ENCODE results near the gene SHROOM2.

Gene SHROOM2

DNA sequence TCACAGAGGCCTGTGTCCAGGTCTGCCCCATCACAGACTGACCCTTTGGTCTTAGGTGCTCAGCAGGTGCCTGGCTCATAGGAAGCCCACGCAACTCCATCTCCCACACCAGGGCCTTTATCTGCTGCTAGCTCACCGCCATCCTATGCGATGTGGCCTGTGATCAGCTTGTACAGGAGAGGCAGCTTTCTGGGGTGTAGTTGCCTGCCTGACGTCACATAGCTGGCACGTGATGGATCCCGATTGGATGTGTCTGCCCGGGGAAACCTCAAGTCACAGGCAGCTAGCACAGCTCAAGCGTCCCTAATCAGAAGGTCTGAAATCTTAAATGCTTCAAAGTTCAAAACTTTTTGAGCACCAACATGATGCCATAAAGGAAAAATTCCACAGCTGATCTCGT, 139.8 kb downstream of the SHROOM2 start:
- no peak for TF ChIP-seq SIN3A (IDR thresholded peaks at IDR 0.05; ENCODE audit: borderline replicate concordance, insufficient read depth, low read length)
- TF ChIP-seq FOXP2 (optimal IDR thresholded peaks at IDR 0.05; ENCODE audit: borderline replicate concordance, extremely low read depth, extremely low read length, insufficient read depth): no peak
- no peak for TF ChIP-seq POLR2AphosphoS5 (IDR thresholded peaks at IDR 0.05; ENCODE audit: low read depth, low read length)
- TF ChIP-seq, protein P1, sequence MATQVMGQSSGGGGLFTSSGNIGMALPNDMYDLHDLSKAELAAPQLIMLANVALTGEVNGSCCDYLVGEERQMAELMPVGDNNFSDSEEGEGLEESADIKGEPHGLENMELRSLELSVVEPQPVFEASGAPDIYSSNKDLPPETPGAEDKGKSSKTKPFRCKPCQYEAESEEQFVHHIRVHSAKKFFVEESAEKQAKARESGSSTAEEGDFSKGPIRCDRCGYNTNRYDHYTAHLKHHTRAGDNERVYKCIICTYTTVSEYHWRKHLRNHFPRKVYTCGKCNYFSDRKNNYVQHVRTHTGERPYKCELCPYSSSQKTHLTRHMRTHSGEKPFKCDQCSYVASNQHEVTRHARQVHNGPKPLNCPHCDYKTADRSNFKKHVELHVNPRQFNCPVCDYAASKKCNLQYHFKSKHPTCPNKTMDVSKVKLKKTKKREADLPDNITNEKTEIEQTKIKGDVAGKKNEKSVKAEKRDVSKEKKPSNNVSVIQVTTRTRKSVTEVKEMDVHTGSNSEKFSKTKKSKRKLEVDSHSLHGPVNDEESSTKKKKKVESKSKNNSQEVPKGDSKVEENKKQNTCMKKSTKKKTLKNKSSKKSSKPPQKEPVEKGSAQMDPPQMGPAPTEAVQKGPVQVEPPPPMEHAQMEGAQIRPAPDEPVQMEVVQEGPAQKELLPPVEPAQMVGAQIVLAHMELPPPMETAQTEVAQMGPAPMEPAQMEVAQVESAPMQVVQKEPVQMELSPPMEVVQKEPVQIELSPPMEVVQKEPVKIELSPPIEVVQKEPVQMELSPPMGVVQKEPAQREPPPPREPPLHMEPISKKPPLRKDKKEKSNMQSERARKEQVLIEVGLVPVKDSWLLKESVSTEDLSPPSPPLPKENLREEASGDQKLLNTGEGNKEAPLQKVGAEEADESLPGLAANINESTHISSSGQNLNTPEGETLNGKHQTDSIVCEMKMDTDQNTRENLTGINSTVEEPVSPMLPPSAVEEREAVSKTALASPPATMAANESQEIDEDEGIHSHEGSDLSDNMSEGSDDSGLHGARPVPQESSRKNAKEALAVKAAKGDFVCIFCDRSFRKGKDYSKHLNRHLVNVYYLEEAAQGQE (IDR thresholded peaks at IDR 0.05; ENCODE audit: insufficient read depth in 1 of 2, low read depth in 2 of 2, low read length in 2 of 2): no peak
- TF ChIP-seq TAF1 (IDR thresholded peaks at IDR 0.05; ENCODE audit: borderline replicate concordance, insufficient read depth, low read length): no peak

DNA sequence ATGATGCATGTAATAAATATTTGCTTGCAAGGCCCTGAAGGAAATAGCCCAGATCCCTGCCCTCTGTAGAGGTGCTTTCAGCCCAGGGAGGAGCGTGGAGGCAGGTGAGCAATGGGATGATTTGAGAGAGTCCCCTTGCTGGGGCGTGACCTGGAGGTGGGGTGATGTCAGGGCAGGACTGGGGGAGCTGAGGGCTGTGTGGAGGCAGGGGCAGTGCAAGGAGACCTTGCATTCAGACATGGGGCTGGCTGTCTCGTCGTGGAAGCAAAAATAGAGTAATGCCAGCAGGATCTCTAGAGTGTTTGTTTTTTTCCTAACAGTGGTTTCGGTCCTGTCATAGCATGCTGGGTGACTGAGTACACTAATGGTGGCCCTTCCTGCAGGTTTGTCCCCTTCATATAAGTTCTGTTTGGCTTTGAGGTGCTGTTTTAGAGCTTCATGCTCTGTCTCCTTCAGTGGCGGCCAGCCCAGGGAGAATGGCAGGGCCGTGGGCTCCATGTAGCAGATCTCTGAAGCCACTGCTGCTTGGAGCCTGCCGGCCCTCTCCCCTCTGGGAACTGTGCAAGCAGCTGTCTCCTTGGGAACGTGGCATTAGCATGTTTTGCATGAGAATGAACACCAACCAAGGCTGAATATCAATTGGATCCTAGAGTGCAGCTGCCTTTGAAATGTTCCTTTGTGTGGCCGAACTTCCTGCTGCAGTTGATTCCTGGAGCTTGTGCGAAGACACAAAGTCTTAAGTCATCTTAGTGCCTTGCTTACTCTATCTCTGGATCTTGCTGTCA, 141.7 kb downstream of the SHROOM2 start:
- no peak for TF ChIP-seq TAF1 (IDR thresholded peaks at IDR 0.05; ENCODE audit: borderline replicate concordance, insufficient read depth, low read length)

DNA sequence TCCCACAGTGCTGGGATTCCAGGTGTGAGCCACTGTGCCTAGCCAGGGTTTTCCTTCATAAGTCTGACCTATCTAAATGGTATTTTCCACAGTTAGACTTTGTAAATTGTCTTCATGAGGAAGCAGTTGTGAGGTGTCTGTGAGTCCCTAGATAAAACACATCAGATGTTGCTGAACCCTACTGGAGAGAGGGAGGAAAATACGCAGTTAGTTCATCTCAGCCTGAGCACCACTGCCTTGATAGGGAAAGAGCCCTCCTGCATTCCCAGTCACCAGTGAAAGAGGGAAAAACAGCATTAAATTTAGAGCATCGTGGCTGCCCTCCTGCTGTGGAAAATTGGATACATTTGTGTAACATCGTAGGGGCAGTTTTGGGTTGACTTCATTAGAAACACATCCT, 149.2 kb downstream of the SHROOM2 start:
- TF ChIP-seq TAF1 (IDR thresholded peaks at IDR 0.05; ENCODE audit: borderline replicate concordance, insufficient read depth, low read length): no peak

DNA sequence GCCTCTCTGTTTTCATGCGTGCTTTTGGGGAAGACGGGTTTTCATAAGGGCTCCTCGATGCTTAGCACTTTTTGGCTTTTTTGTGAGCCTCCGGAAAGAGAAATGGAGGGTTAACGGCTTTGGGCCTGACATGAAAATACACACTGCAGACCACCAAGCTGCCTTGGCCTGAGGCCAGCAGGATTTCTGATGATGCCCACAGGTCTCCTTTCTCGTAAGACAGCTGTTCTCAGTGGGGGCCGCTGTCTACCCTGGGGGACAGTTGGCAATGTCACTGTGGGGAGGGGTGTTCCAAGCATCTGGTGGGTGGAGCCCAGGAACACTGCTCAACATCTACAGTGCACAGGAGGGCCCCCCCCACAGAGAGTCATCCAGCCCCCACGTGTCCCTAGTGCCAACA, 151.5 kb downstream of the SHROOM2 start:
- TF ChIP-seq TAF1 (IDR thresholded peaks at IDR 0.05; ENCODE audit: borderline replicate concordance, insufficient read depth, low read length) (no peak), SIN3A (IDR thresholded peaks at IDR 0.05; ENCODE audit: borderline replicate concordance, insufficient read depth, low read length) (no peak), FOXP2 (optimal IDR thresholded peaks at IDR 0.05; ENCODE audit: borderline replicate concordance, extremely low read depth, extremely low read length, insufficient read depth) (no peak), POLR2AphosphoS5 (IDR thresholded peaks at IDR 0.05; ENCODE audit: low read depth, low read length) (no peak)
- TF ChIP-seq, protein P1 (IDR thresholded peaks at IDR 0.05; ENCODE audit: insufficient read depth in 1 of 2, low read depth in 2 of 2, low read length in 2 of 2): no peak

DNA sequence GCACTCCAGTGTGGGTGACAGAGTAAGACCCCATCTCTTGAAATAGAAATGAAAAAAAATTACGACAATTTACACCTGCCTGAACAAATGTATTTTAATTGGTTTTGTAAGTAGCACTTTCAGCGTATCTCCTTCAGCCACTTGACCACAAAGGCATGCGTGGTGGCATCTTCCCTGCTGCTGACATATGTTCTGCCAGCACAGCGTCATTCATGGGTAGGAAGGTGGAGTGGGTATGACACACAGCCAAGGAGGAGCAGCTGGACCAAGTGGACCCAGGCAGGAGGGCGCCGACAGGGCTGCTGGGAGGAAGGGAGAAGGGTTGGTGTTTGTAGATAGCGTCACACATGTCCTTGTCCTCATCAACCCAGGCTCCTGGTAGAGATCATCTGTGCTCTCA, 152.3 kb downstream of the SHROOM2 start:
- TF ChIP-seq TAF1 (IDR thresholded peaks at IDR 0.05; ENCODE audit: borderline replicate concordance, insufficient read depth, low read length): no peak
- no peak for TF ChIP-seq POLR2AphosphoS5 (IDR thresholded peaks at IDR 0.05; ENCODE audit: low read depth, low read length)
- TF ChIP-seq FOXP2 (optimal IDR thresholded peaks at IDR 0.05; ENCODE audit: borderline replicate concordance, extremely low read depth, extremely low read length, insufficient read depth): no peak
- TF ChIP-seq, protein P1 (IDR thresholded peaks at IDR 0.05; ENCODE audit: insufficient read depth in 1 of 2, low read depth in 2 of 2, low read length in 2 of 2): no peak
- TF ChIP-seq SIN3A (IDR thresholded peaks at IDR 0.05; ENCODE audit: borderline replicate concordance, insufficient read depth, low read length): no peak

DNA sequence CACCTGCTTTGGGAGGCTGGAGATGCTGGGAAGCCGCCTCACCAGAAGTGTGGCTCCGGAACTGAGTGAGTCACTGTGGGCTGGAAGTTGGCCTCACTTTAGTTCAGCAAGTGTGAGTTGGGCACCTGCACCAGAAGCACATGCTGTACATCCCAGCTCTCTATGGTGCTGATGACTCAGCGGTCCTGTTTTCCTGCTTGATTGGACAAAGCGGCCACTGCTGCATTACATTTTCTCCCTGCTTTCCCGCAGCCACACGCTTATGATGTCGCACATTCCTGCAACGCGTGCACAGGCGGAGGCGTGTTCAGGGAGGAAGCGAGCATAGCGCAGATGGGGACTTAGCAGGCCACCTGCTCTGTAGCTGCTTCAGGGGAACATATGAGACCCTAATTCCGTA, 154.2 kb downstream of the SHROOM2 start:
- no peak for TF ChIP-seq FOXP2 (optimal IDR thresholded peaks at IDR 0.05; ENCODE audit: borderline replicate concordance, extremely low read depth, extremely low read length, insufficient read depth)
- TF ChIP-seq SIN3A (IDR thresholded peaks at IDR 0.05; ENCODE audit: borderline replicate concordance, insufficient read depth, low read length): no peak
- TF ChIP-seq TAF1 (IDR thresholded peaks at IDR 0.05; ENCODE audit: borderline replicate concordance, insufficient read depth, low read length): no peak
- no peak for TF ChIP-seq POLR2AphosphoS5 (IDR thresholded peaks at IDR 0.05; ENCODE audit: low read depth, low read length)
- TF ChIP-seq, protein P1 (IDR thresholded peaks at IDR 0.05; ENCODE audit: insufficient read depth in 1 of 2, low read depth in 2 of 2, low read length in 2 of 2): no peak

Measured in PFSK-1 (cell line).